Measurements from ENCODE around the gene NHSL1.

GRCh38 chr6:138439546-138439945, 59.7 kb downstream of the NHSL1 start:
- TF ChIP-seq CTCF (IDR thresholded peaks at IDR 0.05; ENCODE audit: insufficient read depth, low read length, poor library complexity, severe bottlenecking) (no peak), EZH2phosphoT487 (conservative IDR thresholded peaks at IDR 0.05; ENCODE audit: low read length) (no peak)
